Nephron progenitor cell (in vitro differentiated cells): ENCODE results near the gene HTR7.

ENCODE experiments used
- DNase-seq: peaks from one replicate; pipeline ENCODE4 v3.0.0; 2021
- H3K27ac Mint-ChIP-seq: 2 replicates; pipeline ENCODE4 v1.8.0; 2021; ENCODE audit warnings: mild to moderate bottlenecking, moderate library complexity, mixed read lengths
- H3K27me3 Mint-ChIP-seq: 2 replicates; pipeline ENCODE4 v1.8.0; 2021; ENCODE audit warnings: mild to moderate bottlenecking, low read depth, mixed read lengths; ENCODE audit not compliant: poor library complexity
- H3K36me3 Mint-ChIP-seq: 2 replicates; pipeline ENCODE4 v1.8.0; 2021; ENCODE audit warnings: low read depth, mixed read lengths
- H3K4me1 Mint-ChIP-seq: 2 replicates; pipeline ENCODE4 v1.8.0; 2021; ENCODE audit warnings: mixed read lengths
- H3K4me3 Mint-ChIP-seq: 2 replicates; pipeline ENCODE4 v1.8.0; 2021; ENCODE audit warnings: mild to moderate bottlenecking, moderate library complexity, mixed read lengths
- H3K9me3 Mint-ChIP-seq: 2 replicates; pipeline ENCODE4 v1.8.0; 2021; ENCODE audit warnings: mild to moderate bottlenecking, moderate library complexity, mixed read lengths
- TF ChIP-seq, protein P1 (sequence below): fragments of 200-600 bp; sonication (generic); IDR thresholded peaks from 2 replicates; pipeline ENCODE4 v1.5.0; 2021; ENCODE audit warnings: antibody characterized with exemption

HTR7 gene

GRCh38 chr10:90856964-90857634, 740 bp downstream of the HTR7 start:
- Mint-ChIP-seq H3K4me3 (peak overlapping the region; percentile 91), H3K36me3 (peaks cover 3% of the 10 kb centered on the region), H3K9me3 (peaks cover 14% of the 10 kb centered on the region), H3K27me3 (peaks cover 65% of the 10 kb centered on the region), H3K4me1 (peaks cover 4% of the 10 kb centered on the region), H3K27ac (no peak overlapping the region)
- no peak for DNase-seq
- TF ChIP-seq, protein P1, sequence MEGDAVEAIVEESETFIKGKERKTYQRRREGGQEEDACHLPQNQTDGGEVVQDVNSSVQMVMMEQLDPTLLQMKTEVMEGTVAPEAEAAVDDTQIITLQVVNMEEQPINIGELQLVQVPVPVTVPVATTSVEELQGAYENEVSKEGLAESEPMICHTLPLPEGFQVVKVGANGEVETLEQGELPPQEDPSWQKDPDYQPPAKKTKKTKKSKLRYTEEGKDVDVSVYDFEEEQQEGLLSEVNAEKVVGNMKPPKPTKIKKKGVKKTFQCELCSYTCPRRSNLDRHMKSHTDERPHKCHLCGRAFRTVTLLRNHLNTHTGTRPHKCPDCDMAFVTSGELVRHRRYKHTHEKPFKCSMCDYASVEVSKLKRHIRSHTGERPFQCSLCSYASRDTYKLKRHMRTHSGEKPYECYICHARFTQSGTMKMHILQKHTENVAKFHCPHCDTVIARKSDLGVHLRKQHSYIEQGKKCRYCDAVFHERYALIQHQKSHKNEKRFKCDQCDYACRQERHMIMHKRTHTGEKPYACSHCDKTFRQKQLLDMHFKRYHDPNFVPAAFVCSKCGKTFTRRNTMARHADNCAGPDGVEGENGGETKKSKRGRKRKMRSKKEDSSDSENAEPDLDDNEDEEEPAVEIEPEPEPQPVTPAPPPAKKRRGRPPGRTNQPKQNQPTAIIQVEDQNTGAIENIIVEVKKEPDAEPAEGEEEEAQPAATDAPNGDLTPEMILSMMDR, result no peak

DNA sequence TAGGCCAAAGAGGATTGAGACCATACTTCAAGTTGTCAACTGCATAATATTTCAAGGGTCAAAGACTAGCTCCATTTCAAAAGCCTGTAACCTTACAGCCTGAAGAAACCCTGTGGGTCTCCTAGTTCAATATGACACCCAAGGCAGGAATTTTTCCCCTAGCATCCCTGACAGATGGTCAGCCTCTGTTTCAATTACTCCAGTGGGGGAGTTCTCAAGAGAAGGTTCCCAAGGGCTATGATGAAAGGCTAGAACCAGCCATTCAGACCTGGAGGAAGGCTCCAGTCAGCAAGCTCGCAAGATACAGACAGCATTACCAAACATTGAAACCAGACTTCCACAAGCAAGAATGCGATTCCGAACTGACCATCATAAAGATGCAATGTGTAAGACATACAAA, 1.6 kb downstream of the HTR7 start:
- H3K4me3 Mint-ChIP-seq, result peak overlapping the region; percentile 64
- no peak overlapping the region for H3K27ac Mint-ChIP-seq
- TF ChIP-seq, protein P1, result no peak
- H3K4me1 Mint-ChIP-seq, result peaks cover 4% of the 10 kb centered on the region
- H3K36me3 Mint-ChIP-seq, result peaks cover 8% of the 10 kb centered on the region
- DNase-seq, result no peak
- H3K9me3 Mint-ChIP-seq, result peaks cover 21% of the 10 kb centered on the region
- H3K27me3 Mint-ChIP-seq, result peaks cover 63% of the 10 kb centered on the region

GRCh38 chr10:90855126-90855525, 2.7 kb downstream of the HTR7 start:
- no peak for DNase-seq
- H3K27ac Mint-ChIP-seq, result no peak overlapping the region
- H3K4me3 Mint-ChIP-seq, result no peak overlapping the region
- TF ChIP-seq, protein P1, result no peak
- peaks cover 53% of the 10 kb centered on the region for H3K27me3 Mint-ChIP-seq
- H3K9me3 Mint-ChIP-seq, result peaks cover 32% of the 10 kb centered on the region
- peaks cover 4% of the 10 kb centered on the region for H3K4me1 Mint-ChIP-seq
- peaks cover 19% of the 10 kb centered on the region for H3K36me3 Mint-ChIP-seq

GRCh38 chr10:90849956-90850749, 7.7 kb downstream of the HTR7 start:
- Mint-ChIP-seq H3K4me3 (no peak overlapping the region), H3K36me3 (peaks cover 19% of the 10 kb centered on the region)

GRCh38 chr10:90847436-90847835, 10.4 kb downstream of the HTR7 start:
- DNase-seq, result no peak
- TF ChIP-seq, protein P1, result no peak
- H3K36me3 Mint-ChIP-seq, result peaks cover 19% of the 10 kb centered on the region
- H3K27ac Mint-ChIP-seq, result no peak overlapping the region
- H3K4me3 Mint-ChIP-seq, result no peak overlapping the region
- H3K4me1 Mint-ChIP-seq, result no peaks in the 10 kb centered on the region
- peaks cover 5% of the 10 kb centered on the region for H3K27me3 Mint-ChIP-seq
- peaks cover 32% of the 10 kb centered on the region for H3K9me3 Mint-ChIP-seq

More at GRCh38 chr10:90849956-90850749, 7.7 kb downstream of the HTR7 start:
- no peaks in the 10 kb centered on the region for H3K4me1 Mint-ChIP-seq
- TF ChIP-seq, protein P1, result no peak
- H3K27me3 Mint-ChIP-seq, result peaks cover 17% of the 10 kb centered on the region
- H3K9me3 Mint-ChIP-seq, result peaks cover 38% of the 10 kb centered on the region
- H3K27ac Mint-ChIP-seq, result no peak overlapping the region
- DNase-seq, result no peak
